ENCODE data around the gene PLA2G4F. TPM values are rescaled to one million over a fixed set of nuclear protein-coding genes. Genes with fewer than 3 reads are reported as not detected.

Gene PLA2G4F
- total RNA-seq, 4 donors from 2014 or later, result 0.16 to 0.67 TPM; not detected in 2

DNA sequence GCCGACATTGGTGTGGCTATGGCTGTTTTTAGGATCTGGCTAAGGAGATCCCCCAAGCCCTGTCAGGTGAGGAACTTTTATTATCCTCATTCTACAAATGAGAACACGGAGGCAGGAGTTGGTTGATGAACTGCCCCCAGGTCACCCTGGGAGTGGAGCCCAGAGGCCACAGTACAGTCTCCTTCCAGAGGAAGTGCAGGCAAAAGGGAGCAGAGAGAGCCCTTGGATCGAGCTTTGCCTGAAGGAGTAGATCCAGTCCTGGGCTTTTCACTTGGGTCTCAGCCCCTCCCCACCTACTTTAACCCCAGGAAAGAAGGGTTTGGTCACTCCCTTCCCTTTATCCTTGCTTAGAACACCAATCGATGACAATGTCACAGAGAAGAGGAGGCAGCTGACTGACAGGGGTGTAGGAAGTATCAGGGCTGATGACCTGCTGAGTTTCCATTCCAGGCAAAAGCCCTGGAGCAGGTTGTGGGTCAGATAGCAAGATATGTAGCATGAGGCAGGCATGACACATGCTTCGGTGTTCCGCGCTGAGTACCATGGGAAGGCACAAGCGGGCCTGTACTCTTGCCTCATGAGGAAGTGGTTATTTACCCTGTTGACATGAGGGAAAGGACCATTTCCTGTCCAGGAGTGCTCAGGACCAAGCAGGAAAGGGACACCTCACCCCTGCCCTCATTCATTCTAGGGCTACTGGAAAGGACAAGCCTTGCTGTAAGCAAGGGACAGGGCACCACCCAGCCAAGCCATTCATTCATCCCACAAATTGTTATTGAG is 56.2 kb downstream of the PLA2G4F start:
- H3K4me3 ChIP-seq, result no peak overlapping the region
- no peaks in the 10 kb centered on the region for H3K4me1 ChIP-seq
- no peaks in the 10 kb centered on the region for H3K9me3 ChIP-seq
- ATAC-seq, result no peak
- H3K36me3 ChIP-seq, result no peaks in the 10 kb centered on the region
- H3K27ac ChIP-seq, result no peak overlapping the region
- H3K27me3 ChIP-seq, result no peaks in the 10 kb centered on the region
- 67 to 74% methylated on average over 3 to 5 of the region's 8 CpGs for WGBS, 2 donors (ENCODE audit: low coverage in 1 of 2)
- TF ChIP-seq POLR2A (IDR thresholded peaks at IDR 0.05), result no peak
- TF ChIP-seq EP300 (IDR thresholded peaks at IDR 0.05), result no peak
- TF ChIP-seq, protein P1, sequence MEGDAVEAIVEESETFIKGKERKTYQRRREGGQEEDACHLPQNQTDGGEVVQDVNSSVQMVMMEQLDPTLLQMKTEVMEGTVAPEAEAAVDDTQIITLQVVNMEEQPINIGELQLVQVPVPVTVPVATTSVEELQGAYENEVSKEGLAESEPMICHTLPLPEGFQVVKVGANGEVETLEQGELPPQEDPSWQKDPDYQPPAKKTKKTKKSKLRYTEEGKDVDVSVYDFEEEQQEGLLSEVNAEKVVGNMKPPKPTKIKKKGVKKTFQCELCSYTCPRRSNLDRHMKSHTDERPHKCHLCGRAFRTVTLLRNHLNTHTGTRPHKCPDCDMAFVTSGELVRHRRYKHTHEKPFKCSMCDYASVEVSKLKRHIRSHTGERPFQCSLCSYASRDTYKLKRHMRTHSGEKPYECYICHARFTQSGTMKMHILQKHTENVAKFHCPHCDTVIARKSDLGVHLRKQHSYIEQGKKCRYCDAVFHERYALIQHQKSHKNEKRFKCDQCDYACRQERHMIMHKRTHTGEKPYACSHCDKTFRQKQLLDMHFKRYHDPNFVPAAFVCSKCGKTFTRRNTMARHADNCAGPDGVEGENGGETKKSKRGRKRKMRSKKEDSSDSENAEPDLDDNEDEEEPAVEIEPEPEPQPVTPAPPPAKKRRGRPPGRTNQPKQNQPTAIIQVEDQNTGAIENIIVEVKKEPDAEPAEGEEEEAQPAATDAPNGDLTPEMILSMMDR (IDR thresholded peaks at IDR 0.05), result no peak
- no peak for TF ChIP-seq POLR2AphosphoS5 (IDR thresholded peaks at IDR 0.05)

DNA sequence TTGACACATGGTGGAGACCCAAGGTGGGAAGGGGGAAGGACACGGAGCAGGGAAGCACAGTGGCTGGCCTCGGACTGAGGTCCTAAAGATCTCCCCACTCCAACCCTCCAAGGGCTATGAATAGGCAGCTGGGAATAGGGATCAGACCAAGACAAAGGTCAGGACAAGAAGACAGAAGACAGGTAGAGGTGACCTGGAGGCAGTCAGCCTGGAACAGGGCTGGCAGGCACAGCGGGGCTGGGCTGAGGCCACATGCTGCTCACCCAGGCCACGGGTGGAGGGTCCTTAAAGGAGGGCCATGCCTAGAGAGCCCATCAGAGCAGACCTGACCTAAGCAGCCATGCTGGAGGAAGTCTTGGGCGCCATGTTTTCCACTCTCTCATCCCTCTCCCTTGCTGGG is 59.4 kb downstream of the PLA2G4F start:
- 87 to 93% methylated on average over 3 to 5 of the region's 5 CpGs for WGBS, 2 donors (ENCODE audit: low coverage in 1 of 2)
- TF ChIP-seq POLR2AphosphoS5 (IDR thresholded peaks at IDR 0.05), result no peak
- no peak for TF ChIP-seq POLR2A (IDR thresholded peaks at IDR 0.05)
- no peak for TF ChIP-seq EP300 (IDR thresholded peaks at IDR 0.05)
- TF ChIP-seq, protein P1 (IDR thresholded peaks at IDR 0.05), result no peak
- H3K27me3 ChIP-seq, result no peaks in the 10 kb centered on the region
- peaks cover 0 to 11% (median 0%) of the 10 kb centered on the region in 3 donors for H3K4me1 ChIP-seq
- no peaks in the 10 kb centered on the region for H3K36me3 ChIP-seq
- H3K4me3 ChIP-seq, result no peak overlapping the region
- no peak for ATAC-seq
- no peak overlapping the region for H3K27ac ChIP-seq
- no peaks in the 10 kb centered on the region for H3K9me3 ChIP-seq

DNA sequence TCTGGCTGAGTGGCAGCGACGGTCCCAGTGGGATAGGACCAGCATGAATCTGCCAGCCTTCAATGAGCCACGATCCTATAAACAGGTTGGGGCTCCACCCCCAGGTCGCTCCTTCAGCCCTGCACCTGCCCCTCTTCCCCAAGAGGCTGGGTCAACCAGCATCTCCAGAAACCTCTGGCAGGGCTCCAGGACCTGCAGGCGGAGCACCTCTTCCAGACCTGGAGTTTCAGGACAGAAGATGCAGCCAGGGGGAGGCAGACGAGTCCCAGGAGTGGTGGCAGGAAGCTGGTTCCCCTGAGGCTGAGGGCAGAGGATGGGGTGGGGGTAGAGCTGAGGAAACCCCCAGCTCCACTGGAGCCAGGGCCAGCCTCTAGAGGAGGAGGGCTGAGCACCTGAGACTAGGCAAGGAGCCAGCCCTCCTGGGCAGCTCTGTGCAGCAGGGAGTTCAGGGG is 61.9 kb downstream of the PLA2G4F start, which contains the start of gene PLA2G4D:
Gene PLA2G4D (minus strand): TSS at position 51 of the 452 bp plus-strand sequence. CDS start 103 bp downstream, outside the sequence.
- Histone ChIP-seq H3K27ac (no peak within 1 kb of the TSS), H3K36me3 (no peaks in the 10 kb centered on the region), H3K4me1 (peaks cover 0 to 11% (median 0%) of the 10 kb centered on the region in 3 donors), H3K4me3 (no peak within 1 kb of the TSS), H3K27me3 (no peaks in the 10 kb centered on the region), H3K9me3 (no peaks in the 10 kb centered on the region)
- 86% methylated on average over 2 of the region's 6 CpGs; no CpG with 5 or more reads in 1 of the 2 donors for WGBS, 2 donors (ENCODE audit: low coverage in 1 of 2)
- ATAC-seq, result no peak
- TF ChIP-seq, protein P1 (IDR thresholded peaks at IDR 0.05), result no peak
- TF ChIP-seq POLR2A (IDR thresholded peaks at IDR 0.05) (no peak), POLR2AphosphoS5 (IDR thresholded peaks at IDR 0.05) (no peak), EP300 (IDR thresholded peaks at IDR 0.05) (no peak)

DNA sequence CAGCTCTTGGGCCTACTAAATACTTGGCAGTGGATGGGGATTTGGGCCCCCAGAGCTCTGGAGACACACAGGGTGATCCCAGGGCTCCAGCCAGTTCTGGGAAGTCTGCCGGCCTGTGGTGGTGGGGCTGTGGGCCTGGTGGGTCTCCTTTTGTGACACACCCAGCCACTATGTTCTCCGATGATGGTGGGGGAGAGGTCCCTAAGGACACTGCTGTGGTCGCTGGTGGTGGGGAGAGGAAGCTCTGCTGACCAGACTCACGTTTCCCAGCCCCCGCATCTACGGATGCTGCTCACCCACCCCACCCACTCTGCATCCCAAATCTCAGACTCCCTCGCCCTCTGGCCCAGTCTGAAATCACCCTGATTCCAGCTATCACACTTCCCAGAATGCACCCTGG is 62.5 kb downstream of the PLA2G4F start:
- H3K36me3 ChIP-seq, result no peaks in the 10 kb centered on the region
- H3K27ac ChIP-seq, result no peak overlapping the region
- TF ChIP-seq POLR2A (IDR thresholded peaks at IDR 0.05) (no peak), POLR2AphosphoS5 (IDR thresholded peaks at IDR 0.05) (no peak), EP300 (IDR thresholded peaks at IDR 0.05) (no peak)
- TF ChIP-seq, protein P1 (IDR thresholded peaks at IDR 0.05), result no peak
- H3K4me3 ChIP-seq, result no peak overlapping the region
- ATAC-seq, result no peak
- H3K9me3 ChIP-seq, result no peaks in the 10 kb centered on the region
- H3K4me1 ChIP-seq, result peaks cover 0 to 11% (median 0%) of the 10 kb centered on the region in 3 donors
- no peaks in the 10 kb centered on the region for H3K27me3 ChIP-seq
- no CpG with 5 or more reads among the region's 7 CpGs for WGBS, 2 donors (ENCODE audit: low coverage in 1 of 2)

Measured in gastroesophageal sphincter (tissue), 4 donors.